Retina (tissue), 1 donor: ENCODE results near the gene RFX7.
"Not testable (repeated sequence)": the region's sequence is repeated elsewhere in the genome, so short reads cannot be mapped to it uniquely, and the experiment has no call there.

Experiments used
- DNase-seq: peaks from one replicate; pipeline ENCODE4 v3.0.0-alpha.2; 2016

Gene RFX7

DNA sequence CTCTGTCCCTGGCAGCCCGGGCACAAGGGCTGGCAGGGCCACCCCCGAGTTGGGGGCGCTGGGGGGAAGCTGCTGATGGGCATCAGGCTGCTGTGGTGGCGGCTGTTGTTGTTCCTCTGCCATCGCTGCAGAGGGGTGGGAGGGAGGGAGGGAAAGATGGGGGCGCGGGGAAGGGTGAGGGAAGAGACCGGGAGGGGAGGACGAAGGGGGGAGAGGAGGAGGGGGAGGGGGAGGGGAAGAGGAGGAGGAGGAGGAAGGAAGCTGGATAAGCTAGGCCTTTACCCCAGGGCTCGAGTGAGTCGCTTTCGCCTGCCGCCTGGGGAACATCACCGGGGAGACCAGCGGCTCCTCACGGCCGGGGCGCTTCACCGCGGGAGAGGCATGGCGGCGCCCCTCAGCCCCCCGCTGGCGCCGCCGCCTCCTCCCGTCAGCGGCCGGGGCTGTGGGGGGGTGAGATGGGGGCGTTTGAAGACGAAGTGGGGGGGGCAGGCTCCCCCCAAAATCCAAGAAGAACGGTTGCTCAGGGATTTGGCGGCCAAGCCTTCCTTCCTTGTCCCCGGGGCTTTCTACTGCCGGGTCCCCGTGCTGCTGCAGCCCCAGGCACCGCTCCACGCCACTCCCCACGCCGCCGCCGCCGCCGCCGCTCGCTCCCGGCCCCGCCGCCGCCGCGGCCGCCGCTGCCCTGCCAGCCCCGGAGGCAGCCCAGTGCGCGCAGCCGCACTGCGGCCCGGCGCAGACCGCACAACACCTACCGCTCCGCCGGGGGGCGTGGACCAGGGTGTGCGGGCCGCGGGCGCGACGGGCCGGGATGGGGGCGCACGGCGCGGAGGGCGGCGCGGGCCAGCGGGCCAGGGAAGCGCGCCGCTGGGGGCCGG is at the start of gene RFX7:
RFX7 (minus strand) TSS at position 717 of the 875 bp plus-strand sequence; CDS start at position 123, 594 bp downstream.
- peak; percentile 83 for DNase-seq

- DNase-seq, result no peak
Observed at GRCh38 chr15:56292546-56293316, 49.1 kb upstream of the RFX7 start.

DNA sequence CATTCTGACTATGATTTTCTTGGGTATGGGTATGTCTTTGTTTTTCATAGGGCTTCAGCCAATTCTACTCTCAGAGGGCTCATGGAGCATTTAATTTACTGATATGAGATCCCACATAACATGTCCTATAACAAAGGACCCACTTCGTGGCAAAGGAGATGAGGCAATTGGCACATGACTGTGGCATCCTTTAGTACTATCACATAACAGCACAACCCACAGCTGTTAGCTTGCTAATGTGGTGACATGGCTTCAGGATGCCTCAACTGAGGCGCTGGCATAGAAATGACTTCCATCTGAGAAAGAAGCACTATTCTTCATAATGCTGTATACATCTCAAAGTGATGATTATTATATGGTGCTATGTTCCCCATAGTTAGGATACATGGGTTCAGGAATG is 48.1 kb upstream of the RFX7 start:
- no peak for DNase-seq

GRCh38 chr15:56286213-56286612 is 42.5 kb upstream of the RFX7 start:
- no peak for DNase-seq

GRCh38 chr15:56281145-56281544 is 37.5 kb upstream of the RFX7 start:
- peak; percentile 2 for DNase-seq

- DNase-seq, result no peak
Observed at GRCh38 chr15:56273724-56274123, 30.0 kb upstream of the RFX7 start.

DNA sequence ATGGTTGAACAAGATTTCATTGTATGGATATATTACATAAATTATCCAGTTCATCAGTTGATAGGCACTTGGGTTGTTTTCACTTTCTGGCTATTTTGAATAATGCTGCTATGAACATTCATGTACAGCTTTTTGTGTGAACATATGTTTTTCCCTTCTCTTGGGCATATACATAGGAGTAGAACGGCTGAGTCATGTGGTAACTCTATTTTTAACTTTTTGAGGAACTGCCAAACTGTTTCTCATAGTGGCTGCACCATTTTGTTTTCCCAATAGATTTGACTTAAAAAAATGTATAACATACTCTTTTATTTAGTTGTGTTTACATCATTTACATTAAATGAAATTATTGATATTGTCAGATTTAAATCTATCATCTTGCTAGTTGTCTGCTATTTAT is 28.8 kb upstream of the RFX7 start:
- DNase-seq, result no peak

- DNase-seq, result not testable (repeated sequence)
Observed at GRCh38 chr15:56266465-56266864, 22.8 kb upstream of the RFX7 start.

DNA sequence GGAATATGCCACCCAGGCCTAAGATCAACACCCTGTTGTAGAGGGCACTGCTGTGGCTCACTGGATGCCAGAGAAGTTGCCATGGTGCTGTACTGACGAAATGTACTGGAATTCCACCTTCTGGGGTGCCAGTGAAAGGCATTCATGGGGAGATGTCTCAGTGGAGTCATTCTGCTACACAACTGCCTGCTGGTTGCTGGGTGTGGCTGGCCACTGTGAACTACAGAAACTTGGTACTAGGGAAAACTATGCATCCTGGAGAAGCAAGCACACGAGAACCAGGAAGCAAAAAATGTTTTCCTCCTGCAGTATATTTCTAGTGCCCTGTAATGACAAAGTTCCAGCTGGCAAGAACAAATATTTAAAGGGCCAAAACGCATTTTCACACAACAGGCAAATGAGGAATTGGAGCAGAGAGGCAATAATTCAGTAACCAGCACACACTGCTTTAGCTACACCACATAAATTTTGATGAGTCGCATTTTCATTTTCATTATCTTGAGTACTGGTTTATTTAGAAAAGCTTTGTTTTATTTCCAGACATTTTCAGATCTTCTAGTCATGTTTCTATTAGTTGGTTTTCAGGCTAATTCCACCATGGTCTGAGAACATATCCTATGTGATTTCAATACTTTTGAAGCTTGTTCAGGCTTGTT is 18.3 kb upstream of the RFX7 start:
- no peak for DNase-seq

GRCh38 chr15:56257306-56257705 is 13.6 kb upstream of the RFX7 start:
- DNase-seq, result not testable (repeated sequence)

DNA sequence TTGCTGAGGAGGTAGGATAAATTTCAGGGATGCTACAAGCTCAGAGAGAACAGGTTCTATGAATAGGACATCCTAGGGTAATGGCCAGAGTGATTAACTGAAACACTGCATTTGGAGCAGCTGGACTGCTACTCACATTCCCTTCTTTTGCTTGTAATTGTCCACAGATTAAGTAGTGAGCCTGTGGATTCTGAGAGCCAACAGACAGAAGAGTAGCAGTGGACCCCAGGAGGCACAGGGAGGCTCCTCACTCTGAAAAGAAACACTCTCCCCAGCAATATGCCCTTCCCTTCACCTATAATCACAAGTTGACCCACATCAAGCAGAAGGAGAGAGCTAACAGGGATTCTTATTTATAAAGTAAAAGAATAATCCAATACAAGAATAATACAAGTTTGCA is 10.6 kb upstream of the RFX7 start:
- DNase-seq, result peak; percentile 9

DNA sequence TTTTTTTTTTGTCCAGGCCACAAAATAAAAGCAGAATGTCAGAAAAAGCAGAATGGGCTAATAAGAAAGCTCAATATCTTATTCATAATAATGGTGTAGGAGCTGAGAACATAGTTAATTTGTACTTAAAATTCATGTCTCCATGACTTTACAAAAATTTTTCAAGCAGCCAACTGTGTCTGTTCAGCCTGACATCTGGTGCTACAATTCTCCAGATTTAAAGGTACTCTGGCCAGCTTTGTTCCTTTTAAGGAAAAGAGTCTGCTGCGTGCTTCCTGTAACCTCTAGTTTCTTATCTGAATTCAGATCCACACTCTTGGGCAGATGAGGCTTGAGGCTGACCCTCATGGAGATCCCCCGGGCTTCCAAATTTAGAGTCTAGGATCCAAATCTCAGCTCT is 8.7 kb upstream of the RFX7 start:
- DNase-seq, result no peak

GRCh38 chr15:56251315-56252095 is 7.8 kb upstream of the RFX7 start:
- DNase-seq, result no peak

DNA sequence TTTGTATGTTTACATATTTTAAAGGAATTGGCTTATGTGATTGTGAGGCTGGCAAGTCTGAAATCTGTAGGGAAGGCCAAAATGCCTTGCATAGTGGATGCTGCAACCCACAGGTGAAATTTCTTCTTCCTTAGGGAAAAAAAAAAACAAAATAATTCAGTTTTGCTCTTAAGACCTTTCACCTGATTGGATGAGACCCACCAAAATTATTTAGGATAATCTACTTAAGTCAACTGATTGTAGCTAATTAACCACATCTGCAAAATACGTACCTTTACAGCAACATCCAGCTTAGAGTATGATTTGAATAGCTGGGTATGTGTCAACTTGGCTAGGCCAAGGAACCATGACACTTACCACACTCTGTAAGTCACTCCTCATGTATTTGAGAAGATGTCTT is 6.9 kb upstream of the RFX7 start:
- no peak for DNase-seq

GRCh38 chr15:56249092-56249491 is 5.4 kb upstream of the RFX7 start:
- no peak for DNase-seq

GRCh38 chr15:56248311-56248992 is 4.8 kb upstream of the RFX7 start:
- no peak for DNase-seq

- no peak for DNase-seq
Observed at GRCh38 chr15:56247266-56247665, 3.6 kb upstream of the RFX7 start.

DNA sequence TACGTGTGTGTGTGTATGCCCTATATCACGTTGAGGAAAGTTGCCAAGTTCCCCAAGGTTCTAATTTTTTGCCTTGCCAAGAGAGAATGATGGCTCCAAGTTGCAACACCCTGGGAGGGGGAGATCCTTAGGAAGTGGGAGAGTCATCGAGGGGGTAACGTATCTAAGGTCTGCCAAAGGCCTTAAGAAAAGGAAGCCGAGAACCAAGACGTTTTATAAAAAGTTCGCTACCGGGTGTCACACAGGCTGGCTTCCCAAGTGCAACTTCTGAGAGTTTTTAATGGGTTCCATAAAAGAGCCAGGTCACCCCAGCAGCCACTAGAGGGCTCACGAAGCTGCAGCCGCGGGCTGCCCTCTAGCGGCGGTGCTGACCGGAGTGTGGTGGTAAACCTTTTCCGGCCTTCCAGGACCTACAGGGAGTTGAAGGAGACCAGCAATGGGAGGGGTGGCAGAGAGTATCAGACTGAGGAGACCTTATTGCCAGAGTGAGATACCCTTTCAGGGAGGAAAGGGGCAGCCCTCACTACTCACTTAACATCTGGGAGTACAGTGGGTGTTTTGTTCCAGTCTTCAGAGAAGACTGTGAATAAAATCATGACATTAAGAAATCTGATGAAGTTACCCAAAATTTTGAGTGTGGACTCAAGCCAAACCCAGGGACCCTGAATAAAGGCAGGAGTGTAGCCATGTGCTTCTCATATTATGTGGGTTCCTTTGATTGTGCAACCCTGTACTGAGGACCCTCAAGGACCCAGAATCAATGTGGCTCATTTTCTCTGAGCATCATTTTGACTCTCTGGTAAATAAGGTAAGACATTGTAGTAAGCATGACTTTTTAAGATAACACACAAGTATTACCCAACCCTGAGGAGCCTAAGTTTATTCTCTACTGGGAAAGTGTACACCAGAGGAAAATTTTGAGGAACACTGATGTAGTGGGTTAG is 2.5 kb upstream of the RFX7 start:
- DNase-seq, result peak; percentile 77

DNA sequence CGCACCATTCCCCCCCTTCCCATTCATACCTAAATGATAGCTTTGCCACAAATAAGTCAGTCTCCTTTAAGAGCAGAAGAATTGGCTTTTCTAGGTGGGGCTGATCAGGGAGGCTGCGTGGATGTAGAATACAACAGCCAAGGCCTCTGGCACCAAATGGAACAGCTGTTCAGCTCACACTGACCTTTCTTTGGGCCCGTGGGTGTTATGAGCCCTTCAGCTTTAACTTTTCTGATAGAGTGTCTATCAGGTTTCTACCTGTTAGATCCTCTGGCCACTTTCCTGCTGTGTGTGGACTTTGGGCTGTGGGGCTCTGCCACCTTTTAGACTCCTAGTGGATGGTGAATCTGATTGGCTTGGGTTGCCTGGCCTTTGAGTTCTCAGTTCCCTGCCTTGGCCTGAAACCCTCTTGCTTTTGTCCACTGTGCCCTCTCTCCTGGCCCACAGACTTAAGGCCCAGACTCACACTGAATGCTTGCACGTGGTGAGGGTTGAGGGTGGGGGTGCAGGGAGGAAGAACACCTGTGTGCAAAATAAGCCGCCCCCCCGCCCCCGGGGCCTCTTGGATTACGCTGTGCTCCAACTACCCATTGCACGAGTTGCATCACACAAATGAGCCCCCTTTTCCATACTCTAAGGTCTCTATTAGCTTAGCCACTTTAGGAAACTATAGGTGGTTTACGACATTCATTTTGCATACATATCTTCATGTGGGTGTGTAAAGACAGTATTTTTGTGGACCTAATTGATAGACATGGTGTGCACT is 1.3 kb upstream of the RFX7 start:
- DNase-seq, result peak; percentile 43
